HepG2 (cell line): ENCODE measurements around the gene CLP1. TPM values are rescaled to one million over a fixed set of nuclear protein-coding genes. Genes with fewer than 3 reads are reported as not detected.
A peak's percentile ranks its signal among the peaks of the same experiment; 100 is the strongest.

Source experiments
- AHR ChIP-seq: IDR thresholded peaks from 2 replicates; pipeline ENCODE4 v1.6.1; 2018; ENCODE audit warnings: missing genetic modification reagents, missing compliant biosample characterization
- CEBPB ChIP-seq: IDR thresholded peaks from 2 replicates; pipeline ENCODE4 v1.6.1; 2011; ENCODE audit warnings: low read depth, low read length, improper control_type of control experiment, borderline replicate concordance
- HDAC1 ChIP-seq: sonication (generic); formaldehyde crosslinking; IDR thresholded peaks from 2 replicates; pipeline ENCODE4 v1.5.1; 2020; ENCODE audit warnings: mild to moderate bottlenecking, missing genetic modification reagents
- KLF12 ChIP-seq: sonication (generic); formaldehyde crosslinking; IDR thresholded peaks from 2 replicates; pipeline ENCODE4 v1.4.0; 2020; ENCODE audit warnings: missing genetic modification reagents, borderline replicate concordance
- NONO ChIP-seq, 2 experiments: fragments of 450-650 bp in 1 of 2; sonication (generic) in 1 of 2; formaldehyde crosslinking in 1 of 2; IDR thresholded peaks in 1 of 2; conservative IDR thresholded peaks in 1 of 2; 2 replicates each; pipeline versions ENCODE4 v1.6.1 to v1.8.0; 2017 to 2022; ENCODE audit warnings: mild to moderate bottlenecking in 1 of 2, missing genetic modification reagents in 1 of 2, moderate library complexity in 1 of 2
- POGZ ChIP-seq: sonication (generic); formaldehyde crosslinking; IDR thresholded peaks from 2 replicates; pipeline ENCODE4 v1.4.0; 2020; ENCODE audit warnings: mild to moderate bottlenecking, missing genetic modification reagents
- RBM22 ChIP-seq: fragments of 200-400 bp; formaldehyde crosslinking; optimal IDR thresholded peaks from 2 replicates; pipeline ENCODE3; 2017; ENCODE audit warnings: mild to moderate bottlenecking, low read length, moderate library complexity
- RCOR2 ChIP-seq: IDR thresholded peaks from 2 replicates; pipeline ENCODE4 v1.6.1; 2016; ENCODE audit warnings: missing biosample characterization, missing genetic modification reagents
- SALL1 ChIP-seq: sonication (generic); formaldehyde crosslinking; IDR thresholded peaks from 2 replicates; pipeline ENCODE4 v1.8.0; 2022; ENCODE audit warnings: mild to moderate bottlenecking, missing genetic modification reagents
- SOX13 ChIP-seq, 3 experiments: fragments of 450-650 bp in 1 of 3; sonication (generic) in 1 of 3; formaldehyde crosslinking in 1 of 3; IDR thresholded peaks in 2 of 3; conservative IDR thresholded peaks in 1 of 3; 2 replicates each; pipeline versions ENCODE4 v1.5.0 to v1.6.1; 2016 to 2020; ENCODE audit warnings: antibody characterized with exemption in 1 of 3, mild to moderate bottlenecking in 1 of 3, missing compliant biosample characterization in 1 of 3, missing genetic modification reagents in 1 of 3, moderate library complexity in 1 of 3
- SYNCRIP ChIP-seq: fragments of 200-400 bp; formaldehyde crosslinking; IDR thresholded peaks from 2 replicates; pipeline ENCODE4 v1.6.1; 2018; ENCODE audit warnings: mild to moderate bottlenecking, low read depth, low read length; ENCODE audit not compliant: insufficient read depth
- TEAD3 ChIP-seq: optimal IDR thresholded peaks from 2 replicates; pipeline ENCODE3; 2016; ENCODE audit warnings: borderline replicate concordance
- ZC3H13 ChIP-seq: sonication (generic); formaldehyde crosslinking; IDR thresholded peaks from 2 replicates; pipeline ENCODE4 v1.8.1; 2023; ENCODE audit warnings: mild to moderate bottlenecking, missing genetic modification reagents, moderate library complexity
- ZHX2 ChIP-seq, 2 experiments: sonication (generic) in 1 of 2; formaldehyde crosslinking in 1 of 2; IDR thresholded peaks; 2 replicates each; pipeline versions ENCODE4 v1.6.1 to v1.9.0; 2014 to 2022; ENCODE audit warnings: antibody characterized with exemption in 1 of 2, borderline replicate concordance in 1 of 2, inconsistent platforms in 1 of 2, low read depth in 1 of 2, missing genetic modification reagents in 1 of 2
- ZNF101 ChIP-seq: sonication (generic); formaldehyde crosslinking; IDR thresholded peaks from 2 replicates; pipeline ENCODE4 v1.4.0; 2020; ENCODE audit warnings: mild to moderate bottlenecking, low read depth, missing genetic modification reagents, borderline replicate concordance
- ZNF543 ChIP-seq: sonication (generic); formaldehyde crosslinking; IDR thresholded peaks from 2 replicates; pipeline ENCODE4 v1.4.0; 2020; ENCODE audit warnings: mild to moderate bottlenecking, missing genetic modification reagents
- ZNF616 ChIP-seq: sonication (generic); formaldehyde crosslinking; IDR thresholded peaks from 2 replicates; pipeline ENCODE4 v1.5.0; 2020; ENCODE audit warnings: low read depth, mild to moderate bottlenecking, missing genetic modification reagents
- ZNF777 ChIP-seq: sonication (generic); formaldehyde crosslinking; IDR thresholded peaks from 2 replicates; pipeline ENCODE4 v1.4.0; 2020; ENCODE audit warnings: missing genetic modification reagents
- polyA plus RNA-seq, 8 experiments: library from polyadenylated mRNA; depleted of rRNA in 3 of 8; stranded (reverse) in 7 of 8; unstranded in 1 of 8; fragments of >200 nt; fragmentation: Illumina TruSeq in 4 of 8; extraction: Trizol in 4 of 8; gene quantifications; 2 replicates each; pipeline versions ENCODE4 v1.2.1 to v1.2.3, GENCODE V29; 2011 to 2016; ENCODE audit warnings: low read depth in 4 of 8, missing spikeins in 1 of 8, mixed read lengths in 1 of 8; ENCODE audit not compliant: insufficient read depth in 1 of 8
- total RNA-seq, 5 experiments: library from RNA; depleted of rRNA; stranded (reverse); fragments of >200 nt; fragmentation: Illumina TruSeq; extraction: Trizol; gene quantifications; 2 replicates each; pipeline ENCODE4 v1.2.3, GENCODE V29; 2016; ENCODE audit warnings: low read depth in 1 of 5
- TF ChIP-seq, protein P1 (sequence below): sonication (generic); formaldehyde crosslinking; IDR thresholded peaks from 2 replicates; pipeline ENCODE4 v1.5.1; 2020; ENCODE audit warnings: missing genetic modification reagents, mild to moderate bottlenecking, borderline replicate concordance
- TF ChIP-seq, protein P2 (sequence below): IDR thresholded peaks from 2 replicates; pipeline ENCODE4 v1.6.1; 2018; ENCODE audit warnings: missing genetic modification reagents

CLP1 gene
- total and polyA plus RNA-seq, 2 of the 13 experiments (the other 11 are each of a cell fraction or from before 2014, with no cell fraction given) = 14.6 to 24.8 TPM

DNA sequence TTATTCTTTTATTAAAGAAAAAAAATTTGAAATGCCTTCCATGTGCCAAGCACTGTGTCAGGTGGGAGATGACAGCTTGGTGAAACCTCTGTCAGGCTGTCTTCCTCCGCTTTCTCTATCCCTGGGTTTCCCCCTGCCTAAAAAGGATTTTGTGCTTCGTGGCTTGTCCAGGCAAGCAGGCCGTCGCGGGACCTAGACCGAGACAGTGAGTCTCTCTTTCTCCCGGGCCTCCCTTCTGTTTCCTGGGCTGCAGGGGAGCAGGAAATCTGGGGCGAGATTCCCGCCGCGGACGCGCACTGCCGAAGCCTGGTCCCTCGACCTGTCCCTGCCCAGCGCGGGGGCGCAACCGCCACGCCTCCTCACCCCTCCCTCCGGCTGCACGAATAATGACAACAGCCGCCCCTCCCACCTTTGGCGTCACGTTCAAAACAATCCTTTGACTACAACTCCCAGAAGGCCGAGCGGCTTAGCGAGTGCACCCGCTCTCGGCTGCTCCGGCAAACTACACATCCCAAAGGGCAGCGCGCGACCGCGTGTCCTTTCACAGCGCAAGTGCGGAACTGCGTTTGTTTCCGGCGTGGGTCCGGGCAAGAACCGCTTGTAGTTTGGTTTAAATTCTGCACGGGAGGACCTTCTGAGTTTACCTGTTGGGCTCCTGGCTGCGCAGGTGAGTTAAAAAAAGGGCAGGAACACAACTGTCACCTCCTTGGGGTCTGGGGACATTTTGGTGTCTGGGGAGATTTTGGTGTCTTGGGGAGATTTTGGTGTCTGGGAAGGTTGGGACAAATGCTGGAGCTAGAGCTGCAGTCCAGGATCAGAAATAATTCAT lies at the start of gene CLP1 (continued):
- no peak for TF ChIP-seq ZNF616 (CRISPR knock-in tag)
- no peak for TF ChIP-seq NONO (IDR thresholded peaks at IDR 0.05)
- peak; percentile 91 for TF ChIP-seq NONO (CRISPR knock-in tag; conservative IDR thresholded peaks at IDR 0.05)
- no peak for TF ChIP-seq RBM22
- TF ChIP-seq TEAD3 = peak; percentile 73
- peak; percentile 89 for TF ChIP-seq SALL1 (CRISPR knock-in tag)
- TF ChIP-seq, protein P1, sequence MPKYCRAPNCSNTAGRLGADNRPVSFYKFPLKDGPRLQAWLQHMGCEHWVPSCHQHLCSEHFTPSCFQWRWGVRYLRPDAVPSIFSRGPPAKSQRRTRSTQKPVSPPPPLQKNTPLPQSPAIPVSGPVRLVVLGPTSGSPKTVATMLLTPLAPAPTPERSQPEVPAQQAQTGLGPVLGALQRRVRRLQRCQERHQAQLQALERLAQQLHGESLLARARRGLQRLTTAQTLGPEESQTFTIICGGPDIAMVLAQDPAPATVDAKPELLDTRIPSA (CRISPR knock-in tag) = no peak
- TF ChIP-seq ZNF543 (CRISPR knock-in tag) = no peak
- TF ChIP-seq ZC3H13 = peak; percentile 78; the same call in 1 of the 2 replicates
- no peak; the same call in 1 of the 2 replicates for TF ChIP-seq ZNF101 (CRISPR knock-in tag)
- TF ChIP-seq SYNCRIP = no peak
- no peak for TF ChIP-seq RCOR2 (CRISPR knock-in tag)
- peak; percentile 18; the same call in 1 of the 2 replicates for TF ChIP-seq SOX13 (IDR thresholded peaks at IDR 0.05)
- TF ChIP-seq SOX13 (CRISPR knock-in tag; conservative IDR thresholded peaks at IDR 0.05 in 1 of 2, IDR thresholded peaks at IDR 0.05 in 1 of 2) = peak in 1 of 2 experiments; percentile 85; a peak in 2 of 4 replicates
- TF ChIP-seq, protein P2, sequence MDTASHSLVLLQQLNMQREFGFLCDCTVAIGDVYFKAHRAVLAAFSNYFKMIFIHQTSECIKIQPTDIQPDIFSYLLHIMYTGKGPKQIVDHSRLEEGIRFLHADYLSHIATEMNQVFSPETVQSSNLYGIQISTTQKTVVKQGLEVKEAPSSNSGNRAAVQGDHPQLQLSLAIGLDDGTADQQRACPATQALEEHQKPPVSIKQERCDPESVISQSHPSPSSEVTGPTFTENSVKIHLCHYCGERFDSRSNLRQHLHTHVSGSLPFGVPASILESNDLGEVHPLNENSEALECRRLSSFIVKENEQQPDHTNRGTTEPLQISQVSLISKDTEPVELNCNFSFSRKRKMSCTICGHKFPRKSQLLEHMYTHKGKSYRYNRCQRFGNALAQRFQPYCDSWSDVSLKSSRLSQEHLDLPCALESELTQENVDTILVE = no peak
- TF ChIP-seq AHR (CRISPR knock-in tag) = 0 out of 2 replicates have a peak, but pooled peaks have one; percentile 74
- TF ChIP-seq ZNF777 (CRISPR knock-in tag) = peak; percentile 61; the same call in 1 of the 2 replicates
- TF ChIP-seq CEBPB = no peak
- TF ChIP-seq HDAC1 = peak; percentile 80; the same call in 1 of the 2 replicates
- TF ChIP-seq KLF12 (CRISPR knock-in tag) = peak; percentile 87
- peak; percentile 79 for TF ChIP-seq POGZ (CRISPR knock-in tag)
- peak; percentile 76; the same call in 1 of the 2 replicates for TF ChIP-seq ZHX2 (IDR thresholded peaks at IDR 0.05; ENCODE audit: low read depth)
- no peak for TF ChIP-seq ZHX2 (CRISPR knock-in tag; IDR thresholded peaks at IDR 0.05; ENCODE audit: borderline replicate concordance)
